ENCODE data around the gene ACTA2. TPM values are rescaled to one million over a fixed set of nuclear protein-coding genes. Genes with fewer than 3 reads are reported as not detected.
A peak's percentile ranks its signal among the peaks of the same experiment; 100 is the strongest.

The ACTA2 gene
- total and polyA plus RNA-seq, 4 donors, result 13.2 to 182 (median 73.6) TPM

GRCh38 chr10:88979603-88980002, 27.0 kb upstream of the ACTA2 start (continued):
- no peak for TF ChIP-seq CTCF (IDR thresholded peaks at IDR 0.05; ENCODE audit: low read depth, low read length, missing input control)
- TF ChIP-seq FOXA2 (IDR thresholded peaks at IDR 0.05), result no peak
- TF ChIP-seq SP1 (IDR thresholded peaks at IDR 0.05), result peak; percentile 51
- no peak for TF ChIP-seq GABPA (IDR thresholded peaks at IDR 0.05 in 1 of 2, conservative IDR thresholded peaks at IDR 0.05 in 1 of 2)
- no peak for TF ChIP-seq JUND (IDR thresholded peaks at IDR 0.05)
- no peak for TF ChIP-seq ATF3 (IDR thresholded peaks at IDR 0.05)
- TF ChIP-seq HNF4A (conservative IDR thresholded peaks at IDR 0.05), result peak; percentile 57 to 63
- no peak for TF ChIP-seq EGR1 (IDR thresholded peaks at IDR 0.05; ENCODE audit: low read depth in 2 of 2)

GRCh38 chr10:88979153-88979562, 26.6 kb upstream of the ACTA2 start:
- Histone ChIP-seq H3K27ac (ENCODE audit: low read depth in 1 of 2, low read length in 2 of 2) (peak overlapping the region; percentile 61 to 62), H3K9me3 (ENCODE audit: control insufficient read depth in 4 of 4, low read length in 3 of 4) (no peaks in the 10 kb centered on the region), H3K9ac (ENCODE audit: low read depth in 1 of 2, low read length in 2 of 2) (peak overlapping the region in 1 of 2 donors; percentile 6), H3K27me3 (ENCODE audit: control insufficient read depth in 4 of 4, insufficient read depth in 4 of 4, low read length in 3 of 4) (no peaks in the 10 kb centered on the region), H3K4me3 (ENCODE audit: low read depth in 1 of 3, low read length in 3 of 3) (no peak overlapping the region), H3K36me3 (ENCODE audit: control insufficient read depth in 4 of 4, insufficient read depth in 3 of 4, low read depth in 1 of 4, low read length in 3 of 4) (no peaks in the 10 kb centered on the region), H3K4me1 (ENCODE audit: control insufficient read depth in 4 of 4, insufficient read depth in 4 of 4, low read length in 3 of 4) (peaks cover 3 to 44% (median 33%) of the 10 kb centered on the region in 4 donors)
- TF ChIP-seq FOXA1 (IDR thresholded peaks at IDR 0.05) (no peak), GABPA (IDR thresholded peaks at IDR 0.05 in 1 of 2, conservative IDR thresholded peaks at IDR 0.05 in 1 of 2) (no peak), EGR1 (IDR thresholded peaks at IDR 0.05; ENCODE audit: low read depth in 2 of 2) (no peak), HNF4G (IDR thresholded peaks at IDR 0.05) (no peak), RAD21 (IDR thresholded peaks at IDR 0.05) (no peak), YY1 (IDR thresholded peaks at IDR 0.05) (no peak), HNF4A (conservative IDR thresholded peaks at IDR 0.05) (no peak), MAX (IDR thresholded peaks at IDR 0.05) (no peak), ZBTB33 (IDR thresholded peaks at IDR 0.05) (no peak), RXRA (IDR thresholded peaks at IDR 0.05) (no peak), SP1 (IDR thresholded peaks at IDR 0.05) (no peak), REST (IDR thresholded peaks at IDR 0.05) (no peak), TAF1 (conservative IDR thresholded peaks at IDR 0.05) (no peak), ATF3 (IDR thresholded peaks at IDR 0.05) (no peak), JUND (IDR thresholded peaks at IDR 0.05) (no peak), FOXA2 (IDR thresholded peaks at IDR 0.05) (no peak), CTCF (IDR thresholded peaks at IDR 0.05; ENCODE audit: low read depth, low read length, missing input control) (no peak), NR2F2 (IDR thresholded peaks at IDR 0.05) (no peak)
- DNase-seq (ENCODE audit: low spot score), result no peak
- 13% methylated on average over 5 of the region's 5 CpGs for WGBS
